8988T (cell line): ENCODE data around the gene TAF4.
"Not testable (repeated sequence)": the region's sequence is repeated elsewhere in the genome, so short reads cannot be mapped to it uniquely, and the experiment has no call there.

Experiments
- DNase-seq: peaks from one replicate; pipeline ENCODE4 v3.0.0; 2011

The TAF4 gene

GRCh38 chr20:62079166-62079565, 13.5 kb upstream of the TAF4 start:
- no peak for DNase-seq

- DNase-seq = no peak
Measured at GRCh38 chr20:62073323-62073722, 7.6 kb upstream of the TAF4 start.

- not testable (repeated sequence) for DNase-seq
Measured at GRCh38 chr20:62071669-62072430, 6.2 kb upstream of the TAF4 start.

GRCh38 chr20:62069741-62070216, 4.1 kb upstream of the TAF4 start:
- no peak for DNase-seq

GRCh38 chr20:62068997-62069396, 3.3 kb upstream of the TAF4 start:
- DNase-seq = no peak

- DNase-seq = no peak
Measured at GRCh38 chr20:62067547-62068260, 2.0 kb upstream of the TAF4 start.

- peak; percentile 79 for DNase-seq
Measured at GRCh38 chr20:62066983-62067433, 1.3 kb upstream of the TAF4 start.

- DNase-seq = peak; percentile 92
Measured at GRCh38 chr20:62066339-62066982, 780 bp upstream of the TAF4 start.

GRCh38 chr20:62064770-62065673, 659 bp downstream of the TAF4 start:
- DNase-seq = peak; percentile 81

- peak; percentile 83 for DNase-seq
Measured at GRCh38 chr20:62063981-62064769, 1.5 kb downstream of the TAF4 start.

GRCh38 chr20:62063315-62063980, 2.2 kb downstream of the TAF4 start:
- DNase-seq = peak; percentile 57

- DNase-seq = no peak
Measured at GRCh38 chr20:62062661-62063314, 2.9 kb downstream of the TAF4 start.

GRCh38 chr20:62061851-62062423, 3.7 kb downstream of the TAF4 start:
- DNase-seq = no peak

GRCh38 chr20:62060631-62061541, 4.8 kb downstream of the TAF4 start:
- DNase-seq = no peak

GRCh38 chr20:62059920-62060630, 5.6 kb downstream of the TAF4 start:
- no peak for DNase-seq

GRCh38 chr20:62059401-62059800, 6.3 kb downstream of the TAF4 start:
- DNase-seq = no peak

GRCh38 chr20:62058941-62059340, 6.7 kb downstream of the TAF4 start:
- no peak for DNase-seq

GRCh38 chr20:62056975-62057374, 8.7 kb downstream of the TAF4 start:
- no peak for DNase-seq
